NCI-H2196 treated with DMSO at 0.1 percent for 48 hours (cell line): ENCODE results near the gene PRKAA1.
"Not testable (repeated sequence)": the region's sequence is repeated elsewhere in the genome, so short reads cannot be mapped to it uniquely, and the experiment has no call there.

ENCODE experiments used
- DNase-seq: peaks from one replicate; lab custom pipeline; 2025; ENCODE audit not compliant: unreplicated experiment; lab: John Stamatoyannopoulos, UW

The PRKAA1 gene

GRCh38 chr5:40826489-40827187 lies 28.5 kb upstream of the PRKAA1 start:
- DNase-seq: no peak

GRCh38 chr5:40825461-40826043 lies 27.4 kb upstream of the PRKAA1 start:
- not testable (repeated sequence) for DNase-seq

GRCh38 chr5:40823459-40823858 lies 25.3 kb upstream of the PRKAA1 start:
- no peak for DNase-seq

GRCh38 chr5:40813698-40814281 lies 15.6 kb upstream of the PRKAA1 start:
- no peak for DNase-seq

GRCh38 chr5:40812125-40812524 lies 14.0 kb upstream of the PRKAA1 start:
- DNase-seq: no peak

- no peak for DNase-seq
Observed at GRCh38 chr5:40801771-40802562, 3.8 kb upstream of the PRKAA1 start.

- no peak for DNase-seq
Observed at GRCh38 chr5:40799258-40799657, 1.1 kb upstream of the PRKAA1 start.

- no peak for DNase-seq
Observed at GRCh38 chr5:40798801-40799210, 632 bp upstream of the PRKAA1 start.

- peak; percentile 45 for DNase-seq
Observed at GRCh38 chr5:40797273-40798011, 732 bp downstream of the PRKAA1 start.

- DNase-seq: no peak
Observed at GRCh38 chr5:40796487-40796889, 1.7 kb downstream of the PRKAA1 start.

- not testable (repeated sequence) for DNase-seq
Observed at GRCh38 chr5:40794877-40795276, 3.3 kb downstream of the PRKAA1 start.

- not testable (repeated sequence) for DNase-seq
Observed at GRCh38 chr5:40794340-40794739, 3.8 kb downstream of the PRKAA1 start.

- not testable (repeated sequence) for DNase-seq
Observed at GRCh38 chr5:40792691-40793090, 5.5 kb downstream of the PRKAA1 start.

- DNase-seq: no peak
Observed at GRCh38 chr5:40791715-40792139, 6.4 kb downstream of the PRKAA1 start.

GRCh38 chr5:40790947-40791593 lies 7.1 kb downstream of the PRKAA1 start:
- DNase-seq: no peak

- DNase-seq: not testable (repeated sequence)
Observed at GRCh38 chr5:40788941-40789340, 9.2 kb downstream of the PRKAA1 start.

- DNase-seq: no peak
Observed at GRCh38 chr5:40787986-40788385, 10.2 kb downstream of the PRKAA1 start.

GRCh38 chr5:40786664-40787063 lies 11.5 kb downstream of the PRKAA1 start:
- DNase-seq: not testable (repeated sequence)

- DNase-seq: no peak
Observed at GRCh38 chr5:40784916-40785315, 13.3 kb downstream of the PRKAA1 start.

GRCh38 chr5:40784027-40784653 lies 14.0 kb downstream of the PRKAA1 start:
- DNase-seq: no peak
